Endothelial cell of umbilical vein (primary cell): Measurements from ENCODE around the gene LRP1B. TPM values are rescaled to one million over a fixed set of nuclear protein-coding genes. Genes with fewer than 3 reads are reported as not detected.

Source experiments
- BruUV-seq: library from RNA; stranded (reverse); fragments of 400-500 nt; replicated peaks from 2 replicates; lab custom pipeline; 2021; lab: Mats Ljungman, UMichigan
- CTCF ChIA-PET: fragments of 300-600, 350-600 bp; sonication (Branson Sonifier 250); formaldehyde crosslinking; loops from one replicate; lab custom pipeline; 2021; ENCODE audit warnings: antibody characterized with exemption, inconsistent platforms; lab: Charles Lee
- POLR2A ChIA-PET: fragments of 300-600, 350-600 bp; sonication (Branson Sonifier 250); formaldehyde crosslinking; loops from one replicate; lab custom pipeline; 2021; ENCODE audit warnings: antibody characterized with exemption, inconsistent platforms; lab: Charles Lee
- DNase-seq: peaks from one replicate; pipeline ENCODE4 v3.0.0-alpha.2; 2011; ENCODE audit warnings: low read depth, low spot score
- FAIRE-seq: peaks from 2 replicates; lab custom pipeline; 2011; peaks lifted over from hg19 to GRCh38; lab: Jason Lieb, UNC
- H2AFZ ChIP-seq: 2 replicates; pipeline ENCODE4 v1.6.0; 2012; ENCODE audit warnings: low read depth, low read length, control low read depth, inconsistent platforms
- H3K27ac ChIP-seq: 2 replicates; pipeline ENCODE4 v1.5.1; 2011; ENCODE audit warnings: low read depth, mild to moderate bottlenecking, control low read depth, low read length, moderate library complexity; ENCODE audit not compliant: insufficient read depth
- H3K27me3 ChIP-seq, 2 experiments: 2 replicates each; pipeline versions ENCODE4 v1.6.0 to v1.6.1; 2011; ENCODE audit warnings: low read length in 2 of 2, mixed read lengths in 1 of 2; ENCODE audit not compliant: control insufficient read depth in 2 of 2, insufficient read depth in 2 of 2
- H3K36me3 ChIP-seq, 2 experiments: 2 replicates in 1 of 2; 3 replicates in 1 of 2; pipeline ENCODE4 v1.5.1; 2011; ENCODE audit warnings: low read length in 2 of 2, mild to moderate bottlenecking in 1 of 2, moderate library complexity in 1 of 2; ENCODE audit not compliant: control insufficient read depth in 2 of 2, insufficient read depth in 2 of 2; ENCODE audit errors: extremely low read depth in 1 of 2
- H3K4me1 ChIP-seq: 3 replicates; pipeline ENCODE4 v1.5.1; 2011; ENCODE audit warnings: mild to moderate bottlenecking, low read length; ENCODE audit not compliant: control insufficient read depth, insufficient read depth; ENCODE audit errors: extremely low read depth
- H3K4me2 ChIP-seq: 2 replicates; pipeline ENCODE4 v1.6.1; 2011; ENCODE audit warnings: low read length, control low read depth, mixed read lengths; ENCODE audit not compliant: insufficient read depth
- H3K4me3 ChIP-seq, 3 experiments: fragments of 200-600 bp in 1 of 3; sonication (generic), shearing (Covaris generic) in 1 of 3; replicated peaks in 1 of 3; 2 replicates each; pipeline ENCODE4 v1.5.1; 2011 to 2016; ENCODE audit warnings: control low read depth in 3 of 3, low read length in 3 of 3, mild to moderate bottlenecking in 2 of 3, inconsistent platforms in 1 of 3, low read depth in 1 of 3, moderate library complexity in 1 of 3; ENCODE audit not compliant: insufficient read depth in 1 of 3
- H3K79me2 ChIP-seq: 2 replicates; pipeline ENCODE4 v1.6.0; 2012; ENCODE audit warnings: low read length, inconsistent platforms; ENCODE audit not compliant: control insufficient read depth, insufficient read depth
- H3K9ac ChIP-seq: replicated peaks from 2 replicates; pipeline ENCODE3; 2011; ENCODE audit warnings: low read length, control low read depth; ENCODE audit not compliant: insufficient read depth; ENCODE audit errors: extremely low read depth
- H3K9me1 ChIP-seq: replicated peaks from 3 replicates; pipeline ENCODE4 v1.6.0; 2011; ENCODE audit warnings: mild to moderate bottlenecking, low read length; ENCODE audit not compliant: control insufficient read depth, insufficient read depth; ENCODE audit errors: extremely low read depth
- H3K9me3 ChIP-seq: replicated peaks from 2 replicates; pipeline ENCODE4 v1.5.1; 2012; ENCODE audit warnings: low read length, inconsistent platforms; ENCODE audit not compliant: control insufficient read depth, insufficient read depth
- H4K20me1 ChIP-seq: replicated peaks from 2 replicates; pipeline ENCODE3; 2011; ENCODE audit warnings: mild to moderate bottlenecking, low read length; ENCODE audit not compliant: control insufficient read depth, insufficient read depth; ENCODE audit errors: extremely low read depth
- EZH2 ChIP-seq: IDR thresholded peaks from 2 replicates; pipeline ENCODE4 v1.6.1; 2012; ENCODE audit warnings: borderline replicate concordance, low read depth, mild to moderate bottlenecking, moderate library complexity, low read length, inconsistent platforms; ENCODE audit not compliant: severe bottlenecking
- FOS ChIP-seq: IDR thresholded peaks from 2 replicates; pipeline ENCODE4 v1.6.1; 2011; ENCODE audit warnings: mild to moderate bottlenecking, low read length, moderate library complexity, borderline replicate concordance; ENCODE audit not compliant: insufficient read depth
- GATA2 ChIP-seq: IDR thresholded peaks from 2 replicates; pipeline ENCODE4 v1.7.0; 2011; ENCODE audit warnings: low read depth, mild to moderate bottlenecking, moderate library complexity, mixed read lengths, low read length; ENCODE audit not compliant: insufficient read length, insufficient read depth
- JUN ChIP-seq: IDR thresholded peaks from 2 replicates; pipeline ENCODE4 v1.6.1; 2011; ENCODE audit warnings: borderline replicate concordance, low read depth; ENCODE audit not compliant: insufficient read length, insufficient read depth
- MYC ChIP-seq: IDR thresholded peaks from one replicate; pipeline ENCODE4 v1.6.1; 2011; ENCODE audit warnings: mild to moderate bottlenecking, low read depth, low read length
- POLR2A ChIP-seq: IDR thresholded peaks from 2 replicates; pipeline ENCODE4 v1.6.1; 2012; ENCODE audit warnings: low read depth, mild to moderate bottlenecking, control low read depth, low read length
- POLR2AphosphoS5 ChIP-seq: IDR thresholded peaks from 2 replicates; pipeline ENCODE4 v1.6.1; 2012; ENCODE audit warnings: low read depth, mild to moderate bottlenecking, control low read depth, low read length, moderate library complexity; ENCODE audit not compliant: insufficient read depth
- dilution Hi-C: fragments of 300-500 bp; cut with MboI; formaldehyde crosslinking; loops from one replicate; pipeline ENCODE4 v1.15.0; 2019; ENCODE audit warnings: low sequenced_read_pairs; ENCODE audit not compliant: extremely low pct_ligation_motif_present
- intact Hi-C: fragments of 100-400 bp; cut with micrococcal nuclease; formaldehyde crosslinking; loops from one replicate; pipeline ENCODE4 v1.10.0; 2022
- polyA plus RNA-seq, 4 experiments: library from polyadenylated mRNA; depleted of rRNA in 3 of 4; stranded (reverse) in 3 of 4; unstranded in 1 of 4; fragments of >200 nt; gene quantifications; 2 replicates each; pipeline versions ENCODE4 v1.2.1 to v1.2.3, GENCODE V29; 2011 to 2012; ENCODE audit warnings: missing spikeins in 1 of 4
- total RNA-seq: library from RNA; stranded (reverse); gene quantifications from 2 replicates; pipeline ENCODE4 v1.2.3, GENCODE V29; 2021
- TF ChIP-seq, protein P1 (sequence below), 2 donors: IDR thresholded peaks; 1 replicate in 1 of 2; 2 replicates in 1 of 2; pipeline ENCODE4 v1.5.1; 2011; ENCODE audit warnings: low read length in 2 of 2, mild to moderate bottlenecking in 2 of 2, moderate library complexity in 2 of 2, control low read depth in 1 of 2, inconsistent platforms in 1 of 2, low read depth in 1 of 2; ENCODE audit not compliant: insufficient read depth in 1 of 2; ENCODE audit errors: extremely low read depth in 1 of 2
- TF ChIP-seq, protein P2 (sequence below): IDR thresholded peaks from 2 replicates; pipeline ENCODE4 v1.6.1; 2011; ENCODE audit not compliant: insufficient read depth, insufficient read length

Gene LRP1B
- total and polyA plus RNA-seq, 2 donors (not counting 3 experiments of a cell fraction or from before 2014, with no cell fraction given): 0.03 to 0.07 TPM

DNA sequence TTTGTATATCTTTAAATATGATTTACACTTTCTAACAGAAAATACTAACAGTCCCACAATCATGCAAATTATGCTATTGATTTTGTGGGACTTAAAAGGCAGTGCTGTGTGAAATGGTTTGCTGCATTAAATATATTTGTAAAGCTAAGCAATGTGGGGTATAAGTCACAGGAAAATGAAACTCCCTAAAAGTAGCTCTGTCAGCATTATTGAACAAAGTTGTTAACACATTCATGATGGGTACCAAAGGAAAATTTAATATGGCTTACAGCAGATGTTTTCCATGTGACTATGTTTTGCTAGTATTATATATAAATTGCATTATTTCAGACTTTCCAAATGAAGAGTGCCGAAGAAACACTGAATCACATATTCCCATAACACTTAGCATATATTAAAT lies 1450.0 kb downstream of the LRP1B start:
- H3K9me1 ChIP-seq: no peaks in the 10 kb centered on the region
- ChIA-PET POLR2A (no interaction called here), CTCF (interaction anchor here (1.6 kb wide), 1 partner anchor 14 kb away, joined by 4 read pairs; no protein-coding TSS in a partner anchor)
- TF ChIP-seq POLR2A (no peak), MYC (no peak), GATA2 (no peak), FOS (no peak), POLR2AphosphoS5 (no peak), JUN (no peak), EZH2 (no peak)
- TF ChIP-seq, protein P1, sequence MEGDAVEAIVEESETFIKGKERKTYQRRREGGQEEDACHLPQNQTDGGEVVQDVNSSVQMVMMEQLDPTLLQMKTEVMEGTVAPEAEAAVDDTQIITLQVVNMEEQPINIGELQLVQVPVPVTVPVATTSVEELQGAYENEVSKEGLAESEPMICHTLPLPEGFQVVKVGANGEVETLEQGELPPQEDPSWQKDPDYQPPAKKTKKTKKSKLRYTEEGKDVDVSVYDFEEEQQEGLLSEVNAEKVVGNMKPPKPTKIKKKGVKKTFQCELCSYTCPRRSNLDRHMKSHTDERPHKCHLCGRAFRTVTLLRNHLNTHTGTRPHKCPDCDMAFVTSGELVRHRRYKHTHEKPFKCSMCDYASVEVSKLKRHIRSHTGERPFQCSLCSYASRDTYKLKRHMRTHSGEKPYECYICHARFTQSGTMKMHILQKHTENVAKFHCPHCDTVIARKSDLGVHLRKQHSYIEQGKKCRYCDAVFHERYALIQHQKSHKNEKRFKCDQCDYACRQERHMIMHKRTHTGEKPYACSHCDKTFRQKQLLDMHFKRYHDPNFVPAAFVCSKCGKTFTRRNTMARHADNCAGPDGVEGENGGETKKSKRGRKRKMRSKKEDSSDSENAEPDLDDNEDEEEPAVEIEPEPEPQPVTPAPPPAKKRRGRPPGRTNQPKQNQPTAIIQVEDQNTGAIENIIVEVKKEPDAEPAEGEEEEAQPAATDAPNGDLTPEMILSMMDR (IDR thresholded peaks at IDR 0.05; ENCODE audit: extremely low read depth in 1 of 2, insufficient read depth in 1 of 2, low read depth in 1 of 2, low read length in 2 of 2): no peak
- TF ChIP-seq, protein P2, sequence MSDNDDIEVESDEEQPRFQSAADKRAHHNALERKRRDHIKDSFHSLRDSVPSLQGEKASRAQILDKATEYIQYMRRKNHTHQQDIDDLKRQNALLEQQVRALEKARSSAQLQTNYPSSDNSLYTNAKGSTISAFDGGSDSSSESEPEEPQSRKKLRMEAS: no peak
- no peak overlapping the region for H2AFZ ChIP-seq
- H4K20me1 ChIP-seq: no peaks in the 10 kb centered on the region
- H3K36me3 ChIP-seq: no peaks in the 10 kb centered on the region
- intact Hi-C loops (no loop called here), dilution Hi-C loops (no loop called here)
- no peak overlapping the region for H3K4me3 ChIP-seq
- no TSS peak for BruUV-seq
- H3K27me3 ChIP-seq: no peaks in the 10 kb centered on the region
- no peak overlapping the region for H3K27ac ChIP-seq
- no peaks in the 10 kb centered on the region for H3K4me1 ChIP-seq
- no peak for FAIRE-seq
- H3K9ac ChIP-seq: no peak overlapping the region
- no peaks in the 10 kb centered on the region for H3K79me2 ChIP-seq
- no peak overlapping the region for H3K4me2 ChIP-seq
- no peaks in the 10 kb centered on the region for H3K9me3 ChIP-seq
- no peak for DNase-seq
